Amniotic epithelial cell (primary cell): ENCODE data around the gene MSX1.
A peak's percentile ranks its signal among the peaks of the same experiment; 100 is the strongest.

ENCODE experiments used
- DNase-seq: peaks from one replicate; pipeline ENCODE4 v3.0.0-alpha.2; 2010; ENCODE audit warnings: low read depth

MSX1 gene

DNA sequence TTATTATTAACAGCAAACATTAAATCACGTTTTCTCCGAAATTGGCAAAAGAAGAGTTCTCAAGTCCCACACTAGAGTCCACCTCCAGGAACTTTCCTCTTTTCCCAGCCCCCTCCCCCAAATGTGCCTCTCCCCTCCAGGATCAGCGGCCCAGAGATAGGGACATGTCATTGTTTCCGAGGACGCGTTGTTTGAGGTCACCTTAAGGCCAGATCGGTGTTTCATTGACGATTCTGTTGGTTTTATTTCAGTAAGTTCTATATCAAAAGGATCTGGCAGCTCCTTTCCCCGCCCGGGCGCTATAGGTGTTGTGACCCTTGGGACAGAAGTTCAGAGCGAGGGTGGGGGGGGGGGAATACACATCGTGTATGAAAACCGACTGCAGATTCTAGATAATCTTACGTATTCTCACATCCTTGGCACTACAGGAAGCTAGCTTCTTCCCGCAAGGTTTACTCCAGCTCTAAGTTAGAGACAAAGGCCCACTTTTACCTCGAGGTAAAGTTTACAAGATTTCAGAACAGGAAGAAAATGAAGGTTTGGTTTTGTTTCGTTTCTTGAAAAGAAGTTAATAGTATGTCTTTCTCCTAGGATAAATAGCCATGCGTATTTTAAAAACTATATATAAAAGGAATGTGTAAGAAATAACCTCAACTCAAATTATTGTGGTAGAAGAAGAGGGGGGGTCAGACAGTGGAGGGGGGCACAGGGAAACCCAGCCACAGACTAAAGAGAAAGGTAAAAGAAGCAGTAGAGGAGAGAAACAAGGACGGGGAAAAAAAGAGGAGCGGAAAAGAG is 739 bp upstream of the MSX1 start:
- no peak for DNase-seq

DNA sequence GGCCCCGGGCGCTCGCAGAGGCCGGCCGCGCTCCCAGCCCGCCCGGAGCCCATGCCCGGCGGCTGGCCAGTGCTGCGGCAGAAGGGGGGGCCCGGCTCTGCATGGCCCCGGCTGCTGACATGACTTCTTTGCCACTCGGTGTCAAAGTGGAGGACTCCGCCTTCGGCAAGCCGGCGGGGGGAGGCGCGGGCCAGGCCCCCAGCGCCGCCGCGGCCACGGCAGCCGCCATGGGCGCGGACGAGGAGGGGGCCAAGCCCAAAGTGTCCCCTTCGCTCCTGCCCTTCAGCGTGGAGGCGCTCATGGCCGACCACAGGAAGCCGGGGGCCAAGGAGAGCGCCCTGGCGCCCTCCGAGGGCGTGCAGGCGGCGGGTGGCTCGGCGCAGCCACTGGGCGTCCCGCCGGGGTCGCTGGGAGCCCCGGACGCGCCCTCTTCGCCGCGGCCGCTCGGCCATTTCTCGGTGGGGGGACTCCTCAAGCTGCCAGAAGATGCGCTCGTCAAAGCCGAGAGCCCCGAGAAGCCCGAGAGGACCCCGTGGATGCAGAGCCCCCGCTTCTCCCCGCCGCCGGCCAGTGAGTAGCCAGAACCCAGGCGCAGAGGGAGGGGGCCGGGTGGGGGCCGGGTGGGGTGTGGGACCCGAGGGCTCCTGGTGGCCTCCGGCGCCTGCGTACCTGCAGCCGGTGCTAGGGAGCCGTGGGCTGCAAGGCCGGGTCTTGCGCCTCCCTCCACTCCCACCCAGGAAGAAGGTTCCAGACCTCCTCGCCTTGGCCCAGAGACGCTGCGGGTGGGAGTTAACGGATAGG is 534 bp downstream of the MSX1 start:
- no peak for DNase-seq

DNA sequence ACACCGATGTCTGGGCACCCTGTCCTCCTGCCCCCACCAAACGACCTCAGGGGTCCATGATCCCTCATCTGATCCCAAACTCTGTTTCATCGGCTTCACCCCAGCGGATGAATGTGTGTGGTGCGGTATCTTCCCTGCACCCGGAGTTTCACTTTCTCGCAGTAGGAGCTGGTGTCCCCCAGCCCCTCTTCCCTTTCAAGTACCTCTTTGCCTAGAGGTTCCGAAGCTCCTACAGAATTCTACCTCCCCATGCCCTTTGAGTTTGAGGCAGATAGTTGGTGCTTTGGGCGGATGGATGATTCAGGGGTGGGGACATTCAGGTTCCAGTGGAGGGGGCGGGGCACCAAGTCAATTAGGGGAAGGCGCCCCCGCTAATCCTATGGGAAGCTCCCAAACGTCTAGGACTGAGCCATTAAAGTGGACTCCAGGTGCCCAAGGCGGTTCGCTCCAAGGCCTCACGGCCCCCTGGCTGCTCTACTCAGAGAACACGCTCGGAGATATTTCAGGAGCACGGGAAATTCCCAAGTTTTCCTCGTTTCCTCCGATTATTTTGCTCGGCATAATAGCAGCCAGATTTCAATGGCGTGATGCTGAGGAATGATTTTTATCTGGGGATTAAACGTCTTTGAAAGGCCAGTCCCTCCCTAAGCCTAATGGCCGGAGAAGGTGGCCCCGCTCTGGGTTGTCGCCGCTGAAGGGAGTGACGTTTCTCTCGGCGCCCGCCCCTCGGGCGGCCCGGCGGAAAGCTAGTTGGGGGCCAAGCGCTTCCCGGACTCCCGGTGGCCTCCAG is 1.3 kb downstream of the MSX1 start:
- DNase-seq, result peak; percentile 8

DNA sequence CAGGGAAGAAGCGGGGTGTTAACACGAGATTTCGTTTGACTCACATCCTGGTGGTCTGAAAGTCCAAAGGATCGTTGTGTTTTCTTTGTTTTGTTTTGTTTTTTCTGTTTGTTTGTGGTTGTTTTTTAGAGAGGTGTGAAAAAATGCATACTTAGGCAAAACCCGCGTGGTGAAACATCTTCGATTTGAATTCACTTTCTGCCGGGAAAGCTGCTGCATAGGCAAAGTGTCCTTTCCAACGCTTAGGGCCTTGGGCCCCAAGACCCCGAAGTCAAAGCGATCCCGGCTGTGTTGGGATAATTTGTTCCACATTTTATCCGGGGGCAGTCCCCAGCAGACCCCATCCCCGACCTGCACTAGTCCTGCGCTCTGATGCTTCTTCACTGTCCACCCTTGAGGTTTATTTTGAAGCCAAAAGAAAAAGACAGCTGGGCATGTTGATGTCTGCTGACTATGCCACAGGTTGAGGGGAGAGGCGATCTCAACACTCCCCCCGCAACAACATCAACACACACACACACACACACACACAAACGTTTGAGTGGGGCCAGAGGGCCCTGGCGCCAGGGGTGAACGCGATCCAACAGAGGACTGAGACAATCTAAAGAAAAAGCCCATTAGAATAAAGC is 2.0 kb downstream of the MSX1 start:
- no peak for DNase-seq

- no peak for DNase-seq
These were observed 2.6 kb downstream of the MSX1 start for GRCh38 chr4:4862071-4862551.

GRCh38 chr4:4862665-4863482 is 3.4 kb downstream of the MSX1 start:
- DNase-seq, result no peak

- DNase-seq, result no peak
These were observed 5.0 kb downstream of the MSX1 start for GRCh38 chr4:4864443-4864939.

GRCh38 chr4:4864940-4865704 is 5.7 kb downstream of the MSX1 start:
- no peak for DNase-seq

GRCh38 chr4:4865705-4866123 is 6.2 kb downstream of the MSX1 start:
- DNase-seq, result no peak

GRCh38 chr4:4866124-4866865 is 6.8 kb downstream of the MSX1 start:
- no peak for DNase-seq

GRCh38 chr4:4866866-4867374 is 7.5 kb downstream of the MSX1 start:
- no peak for DNase-seq

- DNase-seq, result no peak
These were observed 8.0 kb downstream of the MSX1 start for GRCh38 chr4:4867375-4868039.

GRCh38 chr4:4868040-4868757 is 8.7 kb downstream of the MSX1 start:
- DNase-seq, result no peak

GRCh38 chr4:4868758-4869723 is 9.6 kb downstream of the MSX1 start:
- DNase-seq, result no peak

DNA sequence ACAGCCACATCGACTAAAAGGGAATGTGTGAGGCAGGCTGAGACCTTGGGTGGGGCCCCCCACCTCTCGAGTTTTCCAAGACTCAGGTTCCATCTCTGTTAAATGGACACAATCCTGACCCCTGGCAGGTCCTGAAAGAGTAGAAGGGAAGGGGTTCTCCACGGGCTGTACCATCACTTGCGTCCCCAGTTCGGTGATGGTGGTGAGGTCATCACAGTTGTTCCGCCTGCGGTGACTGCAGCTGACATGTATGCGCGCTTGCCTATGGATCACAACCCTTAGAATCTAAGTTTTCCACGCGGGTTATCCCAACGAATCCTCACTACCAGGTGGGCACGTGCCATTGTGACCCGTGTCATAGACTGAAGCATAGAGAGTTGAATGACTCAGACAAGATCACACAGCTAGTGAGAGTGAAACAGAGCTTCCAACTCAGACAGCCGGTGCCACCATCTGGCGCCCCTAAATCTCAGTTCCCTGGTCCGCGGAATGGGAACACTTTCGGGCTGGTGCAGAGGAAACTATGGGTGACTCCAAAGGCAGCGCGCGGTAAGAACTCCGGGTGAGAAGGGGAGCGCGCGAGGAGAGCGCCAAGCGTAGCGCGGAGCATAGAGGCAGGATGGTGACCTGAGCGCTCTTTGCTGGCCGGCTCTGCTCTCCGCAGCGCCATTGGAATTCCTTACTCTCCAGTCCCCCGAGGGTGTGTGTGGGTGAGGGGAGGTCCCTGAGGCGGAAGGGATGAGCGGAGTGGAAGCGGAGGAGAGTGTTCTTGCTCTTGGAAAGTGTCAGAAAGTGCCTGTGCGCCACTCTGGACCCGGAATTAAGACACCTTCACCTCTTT is 10.5 kb downstream of the MSX1 start:
- DNase-seq, result no peak
